D341Med (cell line): Measurements from ENCODE around the gene ZNF335.
"Not testable (repeated sequence)": the region's sequence is repeated elsewhere in the genome, so short reads cannot be mapped to it uniquely, and the experiment has no call there.

Source experiments
- DNase-seq: peaks from one replicate; pipeline ENCODE4 v3.0.0; 2012; ENCODE audit warnings: low spot score

The ZNF335 gene

DNA sequence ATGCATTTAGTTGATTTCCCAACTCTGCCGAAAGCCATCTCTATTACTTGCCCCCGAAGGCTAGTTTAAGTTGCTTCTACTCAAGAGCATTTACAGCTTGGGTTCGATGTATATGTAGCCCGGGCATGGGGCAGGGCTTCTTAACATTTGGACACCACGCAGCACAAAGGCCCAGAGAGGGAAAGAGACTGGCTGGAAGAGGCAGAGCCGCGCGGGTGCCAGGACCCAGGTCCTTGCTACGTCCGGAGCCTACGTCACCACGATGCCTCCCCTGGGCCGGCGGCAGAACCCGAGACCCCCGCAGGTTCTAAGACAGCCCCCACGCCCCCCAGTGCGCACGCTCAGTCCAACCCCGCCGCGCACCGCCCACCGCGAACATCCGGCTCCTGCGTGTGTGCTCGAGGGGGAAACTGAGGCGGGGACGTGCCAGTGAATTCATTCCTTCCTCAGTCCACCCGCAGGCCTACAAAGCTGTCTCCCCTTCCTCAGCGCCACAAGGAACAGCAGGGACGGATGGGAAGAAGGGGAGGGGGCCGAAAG, 37.9 kb downstream of the ZNF335 start:
- peak; percentile 81 for DNase-seq

DNA sequence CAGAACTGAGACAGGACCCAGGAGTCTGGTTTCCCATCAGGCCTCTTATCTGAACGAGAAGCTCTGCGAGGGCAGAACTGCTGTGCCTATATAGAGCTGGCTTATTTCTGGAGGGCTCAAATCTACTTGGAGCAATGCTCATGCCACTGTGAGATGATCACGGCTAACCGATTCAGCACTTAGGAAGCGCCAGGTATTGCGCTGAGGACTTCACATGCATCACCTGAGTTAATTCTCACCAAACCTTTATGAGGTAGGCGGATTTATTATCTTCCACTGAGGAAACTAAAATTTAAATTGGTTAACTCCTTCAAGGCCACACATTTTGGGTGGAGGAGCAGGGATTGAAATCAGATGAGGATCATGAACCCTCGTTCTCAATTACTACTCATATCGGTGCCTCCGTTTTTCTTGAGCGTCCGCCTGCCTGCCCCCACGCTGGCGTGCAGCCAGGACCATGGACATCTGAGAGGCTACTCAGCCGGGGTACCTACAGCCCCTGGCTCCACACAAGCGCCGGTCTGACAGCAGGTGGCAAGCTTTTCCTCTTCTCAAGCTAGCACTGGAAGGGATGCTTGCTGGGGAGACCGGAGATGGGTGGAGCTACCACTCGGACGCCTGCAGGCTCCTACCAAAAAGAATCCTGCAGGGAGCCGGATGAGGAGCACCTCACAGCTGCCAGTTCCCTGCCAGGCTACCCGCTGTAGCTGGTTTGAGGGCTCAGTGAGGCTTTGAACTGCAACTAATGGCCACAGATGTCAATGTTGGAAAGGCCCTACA, 38.5 kb downstream of the ZNF335 start:
- DNase-seq, result peak; percentile 80

DNA sequence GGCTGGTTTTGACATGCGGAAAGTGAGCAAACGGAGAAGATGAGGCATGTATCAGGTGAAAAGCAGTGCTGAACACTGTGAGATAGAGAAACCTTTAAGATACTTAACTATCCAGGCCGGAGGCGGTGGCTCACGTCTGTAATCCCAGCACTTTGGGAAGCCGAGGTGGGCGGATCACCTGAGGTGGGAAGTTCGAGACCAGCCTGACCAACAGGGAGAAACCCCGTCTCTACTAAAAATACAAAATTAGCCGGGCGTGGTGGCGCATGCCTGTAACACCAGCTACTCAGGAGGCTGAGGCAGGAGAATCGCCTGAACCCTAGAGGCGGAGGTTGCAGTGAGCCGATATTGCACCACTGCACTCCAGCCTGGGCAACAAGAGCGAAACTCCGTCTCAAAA, 40.3 kb downstream of the ZNF335 start:
- DNase-seq, result not testable (repeated sequence)

DNA sequence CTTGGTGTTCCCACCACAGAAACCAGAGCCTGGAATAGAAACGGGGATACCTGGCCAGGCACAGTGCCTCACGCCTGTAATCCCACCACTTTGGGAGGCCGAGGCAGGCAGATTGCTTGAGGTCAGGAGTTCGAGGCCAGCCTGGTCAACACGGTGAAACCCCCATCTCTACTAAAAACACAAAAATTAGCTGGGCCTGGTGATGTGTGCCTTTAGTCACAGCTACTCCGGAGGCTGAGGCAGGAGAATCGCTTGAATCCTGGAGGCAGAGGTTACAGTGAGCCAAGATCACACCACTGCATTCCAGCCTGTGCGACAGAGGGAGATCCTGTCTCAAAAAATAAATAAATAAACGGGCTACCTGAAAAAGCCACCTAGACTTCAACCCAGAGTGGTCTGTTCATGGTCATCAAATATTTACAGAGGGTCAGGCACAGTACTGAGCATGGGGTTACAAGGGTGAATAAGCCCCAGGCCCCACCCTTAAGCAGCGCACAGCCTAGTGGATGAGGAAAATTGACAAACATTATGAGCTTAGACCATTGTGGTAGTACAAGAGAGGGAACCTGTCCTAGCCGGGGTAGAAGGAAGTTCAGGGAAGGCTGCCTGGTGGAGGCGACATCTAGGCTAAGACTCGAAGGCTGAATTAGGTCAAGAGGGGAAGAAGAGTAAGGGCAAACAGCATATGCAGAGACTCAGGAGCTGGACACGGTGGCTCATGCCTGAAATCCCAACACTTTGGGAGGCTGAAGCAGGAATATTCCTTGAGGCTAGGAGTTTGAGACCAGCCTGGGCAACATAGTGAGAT, 44.7 kb downstream of the ZNF335 start:
- no peak for DNase-seq

DNA sequence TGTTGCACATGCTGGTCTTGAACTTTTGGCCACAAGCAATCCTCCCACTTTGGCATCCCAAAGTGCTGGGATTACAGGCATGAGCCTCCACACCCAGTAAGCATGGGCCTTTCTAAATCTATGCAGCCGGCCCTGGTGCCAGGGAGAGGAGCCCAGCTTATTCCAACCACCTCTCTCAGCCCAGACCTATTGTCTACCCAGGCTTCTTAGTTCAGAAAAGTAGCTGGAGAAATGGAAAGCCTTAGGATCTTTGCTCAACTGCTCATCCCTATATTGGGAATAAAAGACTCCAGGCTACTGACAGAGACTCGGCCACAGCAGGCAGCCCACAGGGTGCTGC, 45.3 kb downstream of the ZNF335 start:
- no peak for DNase-seq

DNA sequence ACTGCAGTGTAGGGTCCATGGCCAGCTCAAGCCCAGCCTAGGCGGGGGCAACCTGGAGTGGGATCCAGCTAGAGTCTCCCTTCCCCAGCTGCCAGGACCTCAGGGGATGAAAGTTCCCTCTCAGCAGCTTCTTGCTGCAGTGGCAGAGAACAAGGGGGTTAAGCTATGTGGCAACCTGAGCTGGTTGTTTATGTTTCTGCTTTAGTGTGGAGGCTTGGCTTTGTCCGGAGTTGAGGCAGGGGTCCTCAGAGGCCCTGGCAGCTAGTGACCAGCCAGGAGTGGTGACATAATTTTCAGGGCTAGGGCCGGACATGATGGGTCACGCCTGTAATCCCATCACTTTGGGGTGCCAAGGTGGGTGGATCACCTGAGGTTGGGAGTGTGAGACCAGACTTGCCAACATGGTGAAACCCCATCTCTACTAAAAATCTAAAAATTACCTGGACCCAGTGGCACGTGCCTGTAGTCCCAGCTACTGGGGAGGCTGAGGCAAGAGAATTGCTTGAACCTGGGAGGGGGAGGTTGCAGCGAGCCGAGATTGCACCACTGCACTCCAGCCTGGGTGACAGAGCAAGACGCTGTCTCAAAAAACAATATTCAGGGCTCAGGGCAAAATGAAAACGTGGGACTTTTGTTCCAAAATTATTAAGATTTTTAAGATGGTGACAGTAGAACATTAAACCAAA, 46.0 kb downstream of the ZNF335 start:
- no peak for DNase-seq

DNA sequence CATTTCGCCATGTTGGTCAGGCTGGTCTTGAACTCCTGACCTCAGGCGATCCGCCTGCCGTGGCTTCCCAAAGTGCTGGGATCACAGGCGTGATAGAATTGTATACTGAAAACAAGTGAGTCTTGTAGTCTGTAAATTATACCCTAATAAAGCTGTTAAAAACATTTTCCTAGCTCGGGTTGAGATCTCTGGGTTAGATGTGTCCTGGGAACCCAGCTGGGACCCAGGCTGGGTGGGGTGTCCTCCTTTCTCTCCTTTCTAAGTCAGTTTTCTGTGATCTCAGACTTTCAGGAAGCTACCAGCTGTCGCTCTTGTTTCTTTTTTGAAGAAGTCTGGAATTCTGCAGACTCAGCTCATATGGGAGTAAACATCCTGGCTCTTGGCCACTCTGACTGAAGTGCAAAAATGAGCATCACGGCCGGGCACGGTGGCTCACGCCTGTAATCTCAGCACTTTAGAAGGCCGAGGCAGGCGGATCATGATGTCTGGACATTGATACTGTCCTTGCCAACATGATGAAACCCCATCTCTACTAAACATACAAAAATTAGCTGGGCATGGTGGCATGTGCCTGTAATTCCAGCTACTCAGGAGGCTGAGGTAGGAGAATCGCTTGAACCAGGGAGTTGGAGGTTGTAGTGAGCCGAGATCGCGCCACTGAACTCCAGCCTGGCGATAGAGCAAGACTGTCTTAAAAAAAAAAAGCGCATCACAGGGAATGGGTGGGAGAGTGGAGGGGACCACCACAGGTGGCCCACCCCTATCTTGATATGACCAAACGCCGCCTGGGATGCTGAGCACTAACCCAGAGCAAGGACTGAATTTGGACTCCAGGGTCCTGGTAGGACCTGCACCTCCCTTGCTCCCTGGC, 47.4 kb downstream of the ZNF335 start:
- no peak for DNase-seq

DNA sequence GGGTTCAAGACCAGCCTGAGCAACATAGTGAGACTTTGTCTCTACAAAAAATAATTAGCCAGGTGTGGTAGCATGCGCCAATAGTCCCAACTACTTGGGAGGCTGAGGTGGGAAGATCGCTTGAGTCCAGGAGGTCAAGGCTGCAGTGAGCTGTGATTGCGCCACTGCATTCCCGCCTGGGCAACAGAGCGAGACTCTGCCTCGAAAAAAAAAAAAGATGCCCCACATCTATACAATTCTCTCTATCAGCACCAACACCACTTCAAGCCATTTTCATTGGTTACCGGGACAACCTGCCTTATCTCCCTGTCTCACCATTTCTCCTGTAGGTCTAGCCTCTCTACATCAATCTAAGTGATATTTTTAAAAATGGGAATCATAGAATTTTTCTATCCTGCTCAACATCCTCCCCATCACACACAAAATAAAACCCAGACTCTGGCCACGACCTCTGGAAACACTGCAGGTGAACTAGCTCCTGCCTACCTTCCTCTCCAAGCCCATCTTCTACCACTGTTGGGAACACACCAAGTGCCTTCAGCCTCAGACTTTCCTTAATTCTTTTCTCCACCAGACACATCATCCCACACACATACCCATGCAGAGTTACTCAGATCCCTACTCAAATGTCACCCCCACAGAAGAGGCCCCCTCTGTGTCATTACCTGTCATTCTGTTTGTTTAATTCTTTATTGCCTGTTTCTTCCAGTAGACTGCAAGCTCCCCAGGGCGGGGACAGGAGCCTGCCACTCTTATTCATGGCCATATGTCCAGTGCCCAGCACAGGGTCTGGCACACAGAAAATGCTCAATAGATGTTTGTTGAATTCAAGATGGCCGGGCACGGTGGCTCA, 50.4 kb downstream of the ZNF335 start:
- no peak for DNase-seq

DNA sequence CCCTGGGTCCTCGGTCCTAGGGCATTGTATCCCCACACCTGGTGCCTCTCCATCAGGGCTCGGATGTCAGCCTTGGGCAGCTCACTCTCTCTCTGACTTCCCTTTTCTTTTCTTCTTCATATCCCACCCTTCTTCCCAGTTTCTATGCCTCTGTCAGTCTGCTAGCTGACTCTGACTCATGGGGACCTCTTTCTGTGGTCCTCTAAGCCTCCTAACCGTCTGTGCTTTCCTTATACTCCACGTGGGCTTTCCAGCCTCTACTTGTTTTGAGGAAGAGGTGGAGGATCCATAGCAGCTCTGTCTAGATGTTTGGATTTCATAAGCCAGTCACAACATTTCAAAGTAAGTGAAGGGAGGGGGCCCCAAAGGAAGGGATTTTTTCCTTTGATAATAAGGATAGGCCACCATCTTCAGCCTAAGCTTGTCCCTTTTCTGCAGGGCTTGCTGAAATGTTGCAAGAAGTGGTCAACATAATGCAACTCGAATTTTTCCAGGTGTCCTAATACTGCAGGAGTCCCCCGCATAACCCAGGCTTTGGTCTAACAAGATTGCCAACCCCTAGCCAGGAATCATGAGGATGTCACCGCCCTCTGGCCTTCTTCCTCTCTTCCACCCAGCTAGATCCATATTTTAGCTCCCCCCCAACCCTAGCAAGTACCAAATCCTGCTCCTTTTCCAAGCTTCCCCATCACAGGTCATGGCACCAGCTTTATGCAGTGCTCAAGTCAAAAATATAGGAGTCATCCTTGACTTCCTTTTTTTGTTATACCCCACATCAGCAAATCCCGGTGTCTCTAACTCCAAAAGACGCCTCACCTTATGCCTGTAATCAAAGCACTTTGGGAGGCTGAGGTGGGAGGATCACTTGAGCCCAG, 51.3 kb downstream of the ZNF335 start:
- no peak for DNase-seq

DNA sequence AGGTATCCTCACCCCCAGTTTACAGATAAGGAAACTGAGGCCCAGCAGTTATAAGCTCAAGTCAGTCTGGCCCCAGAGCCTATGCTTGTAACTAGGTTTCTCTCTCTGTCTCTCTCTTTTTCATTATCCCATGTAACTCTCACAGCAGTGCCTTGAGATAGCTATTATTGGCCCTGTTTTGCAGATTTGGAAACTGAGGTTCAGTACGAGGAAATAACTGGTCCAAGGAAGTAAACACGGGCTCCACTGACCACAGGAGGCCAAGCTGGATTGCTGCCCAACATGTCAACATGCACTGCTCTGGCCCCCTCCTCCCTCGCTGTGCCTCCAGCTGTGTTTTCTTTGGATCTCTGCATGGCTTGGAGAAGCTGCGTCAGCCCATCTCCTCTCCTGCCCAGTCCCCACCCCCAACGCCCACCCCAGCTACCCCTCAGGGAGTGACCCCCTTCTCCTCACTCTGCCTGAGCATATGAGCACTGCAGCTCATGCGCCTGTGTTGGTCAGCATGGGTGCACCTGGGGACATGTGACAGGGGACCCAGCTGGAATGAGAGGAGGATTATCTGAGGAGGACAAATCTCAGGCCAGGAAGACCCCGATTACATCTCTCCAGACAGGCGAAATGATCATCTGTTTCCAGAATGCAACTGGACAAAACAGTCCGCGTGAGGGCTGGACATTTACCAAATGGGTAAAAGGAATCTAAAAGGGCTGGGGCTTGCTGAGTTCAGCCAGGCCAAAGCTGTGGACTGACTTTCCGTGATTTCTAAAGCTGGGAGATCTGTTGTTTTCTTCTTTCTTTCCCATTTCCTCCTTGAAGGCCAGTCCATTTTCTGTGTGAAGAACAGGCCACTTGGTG, 52.2 kb downstream of the ZNF335 start:
- no peak for DNase-seq

DNA sequence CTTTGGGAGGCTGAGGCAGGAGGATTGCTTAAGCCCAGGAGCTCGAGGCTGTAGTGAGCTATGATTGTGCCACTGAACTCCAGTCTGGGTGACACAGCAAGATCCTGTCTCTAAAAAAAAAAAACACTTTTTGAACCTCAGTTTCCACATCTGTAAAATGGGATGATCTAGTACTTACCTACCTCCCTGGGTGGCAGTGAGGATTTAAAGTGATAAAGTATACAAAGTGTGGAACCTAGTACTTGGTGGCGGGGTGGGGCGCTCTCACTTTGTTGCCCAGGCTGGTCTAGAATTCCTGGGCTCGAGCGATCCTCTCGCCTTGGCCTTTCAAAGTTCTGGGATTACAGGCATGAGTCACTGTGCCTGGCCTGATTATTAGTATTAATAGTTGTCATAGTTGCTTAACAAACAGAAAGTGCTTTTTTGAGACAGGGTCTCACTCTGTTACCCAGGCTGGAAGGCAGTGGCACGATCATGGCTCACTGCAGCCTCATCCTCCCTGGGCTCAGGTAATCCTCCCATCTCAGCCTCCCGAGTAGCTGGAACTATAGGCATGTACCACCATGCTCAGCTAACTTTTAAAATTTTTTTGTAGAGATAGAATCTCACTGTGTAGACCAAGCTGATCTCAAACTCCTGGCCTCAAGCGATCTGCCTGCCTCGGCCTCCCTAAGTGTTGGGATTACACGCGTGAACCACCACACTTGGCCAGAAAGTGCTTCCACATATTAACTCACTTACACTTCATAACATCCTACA, 53.0 kb downstream of the ZNF335 start:
- no peak for DNase-seq

DNA sequence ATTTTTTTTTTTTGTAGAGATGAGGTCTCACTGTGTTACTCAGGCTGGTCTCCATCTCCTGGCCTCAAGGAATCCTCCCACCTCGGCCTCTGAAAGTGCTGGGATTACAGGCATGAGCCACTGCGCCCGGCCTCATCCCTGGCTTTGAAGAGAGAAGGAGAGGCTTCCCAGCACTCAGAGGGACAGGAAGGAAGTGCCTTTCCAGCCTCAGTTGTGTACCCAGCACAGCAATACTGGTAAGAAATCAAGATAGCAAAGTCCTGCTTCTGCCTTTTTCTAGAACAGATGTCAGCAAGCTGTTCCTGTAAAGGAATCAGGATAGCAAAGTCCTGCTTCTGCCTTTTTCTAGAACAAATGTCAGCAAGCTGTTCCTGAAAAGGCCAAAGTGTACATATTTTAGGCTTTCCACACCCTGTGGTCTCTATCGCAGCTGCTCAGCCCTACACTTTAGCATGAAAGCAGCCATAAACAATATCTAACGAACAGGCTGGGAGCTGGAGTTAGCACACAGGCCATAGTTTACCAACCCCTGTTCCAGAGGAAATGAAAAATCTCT, 53.7 kb downstream of the ZNF335 start:
- no peak for DNase-seq

DNA sequence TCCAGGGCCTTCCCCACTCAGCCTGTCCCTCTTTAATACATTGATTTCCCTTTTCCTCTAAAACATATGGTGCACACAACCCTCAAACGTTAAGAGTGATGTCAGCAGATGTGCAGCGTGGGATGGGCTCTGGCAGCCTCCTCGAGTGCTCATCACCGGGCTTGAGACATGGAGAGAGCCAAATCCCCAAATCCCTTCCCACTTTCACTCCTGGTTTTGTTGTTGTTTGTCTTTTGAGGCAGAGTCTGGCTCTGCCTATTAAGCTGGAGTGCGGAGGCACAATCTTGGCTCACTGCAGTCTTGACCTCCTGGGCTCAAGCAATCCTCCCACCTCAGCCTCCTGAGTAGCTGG, 54.2 kb downstream of the ZNF335 start:
- DNase-seq, result no peak

DNA sequence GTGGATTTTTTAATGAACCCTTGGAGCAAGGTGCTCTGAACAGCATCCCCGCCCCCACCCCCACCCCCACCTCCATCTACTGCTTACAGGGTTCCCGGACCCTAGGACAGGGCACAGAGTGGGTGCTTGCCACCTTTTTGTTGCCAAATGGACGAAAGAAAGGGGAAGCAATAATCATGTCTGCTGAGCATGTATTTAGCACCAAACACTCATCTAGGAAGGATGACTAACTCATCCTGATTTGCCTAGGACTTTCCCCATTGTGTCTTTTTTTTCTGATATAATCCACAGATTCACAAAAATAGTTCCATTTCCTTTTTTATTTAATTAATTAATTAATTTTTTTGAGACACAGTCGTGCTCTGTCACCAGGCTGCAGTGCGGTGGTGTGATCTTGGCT, 58.9 kb downstream of the ZNF335 start:
- no peak for DNase-seq

DNA sequence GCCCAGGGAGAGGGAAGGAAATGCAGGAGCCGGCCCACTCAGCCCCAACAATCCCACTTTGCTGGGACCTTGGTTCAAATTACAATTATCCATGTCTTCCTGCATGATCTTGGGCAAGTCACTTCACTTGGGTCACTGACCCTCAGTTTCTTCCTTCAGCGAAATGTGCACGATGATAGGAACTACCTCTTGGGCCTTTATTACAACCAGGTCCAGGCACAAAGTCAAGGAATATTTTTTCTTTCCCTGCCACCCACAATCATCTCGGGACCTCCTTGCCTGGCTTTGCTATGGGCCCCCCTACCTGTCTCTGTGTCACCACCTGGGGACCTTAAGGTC, 59.7 kb downstream of the ZNF335 start:
- DNase-seq, result no peak

DNA sequence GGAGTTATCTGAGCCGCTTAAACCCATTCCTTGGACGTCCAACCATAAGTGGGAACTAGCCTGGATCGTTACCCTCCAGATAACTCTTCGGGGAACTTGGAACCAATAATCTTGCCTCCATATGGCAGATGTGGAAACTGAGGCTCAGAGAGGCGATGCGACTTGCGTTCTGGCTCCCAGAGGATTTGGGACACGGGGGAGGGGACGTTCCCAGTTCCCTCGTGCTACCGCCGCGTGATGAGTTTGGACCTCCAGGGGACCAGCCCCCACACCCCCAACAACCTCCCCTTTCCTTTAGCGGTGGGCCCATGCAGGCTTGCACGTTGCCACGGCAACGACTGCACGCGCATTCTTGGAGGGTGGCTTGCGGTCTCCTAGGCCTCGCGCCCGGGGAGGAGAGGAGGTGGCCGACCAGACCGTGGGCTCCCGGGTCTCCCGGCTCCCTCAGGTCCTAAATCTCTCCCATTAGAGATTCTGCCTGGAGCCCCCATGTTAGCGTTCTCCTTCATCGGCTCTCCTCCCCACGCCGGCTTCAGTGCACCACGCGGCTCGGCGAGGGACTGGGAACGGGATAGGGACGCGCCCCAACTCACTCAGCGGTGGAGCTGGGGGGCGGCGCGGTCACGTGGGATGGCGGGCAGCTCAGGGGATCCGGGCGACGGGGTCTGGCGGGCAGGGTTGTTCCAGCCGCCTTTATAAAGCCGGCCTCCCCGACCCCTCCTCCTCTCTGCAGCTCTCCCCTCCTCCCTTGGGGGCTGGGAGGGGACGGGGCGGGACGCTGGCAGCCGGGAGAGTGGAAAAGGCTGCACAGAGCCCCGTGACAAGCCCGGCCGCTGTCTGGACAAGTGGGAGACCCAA, 60.3 kb downstream of the ZNF335 start, which contains the start of gene PLTP:
Gene PLTP, minus strand, starts transcription at position 670 of the 858 bp plus-strand sequence. CDS start 703 bp downstream, outside the sequence.
- peak; percentile 89 for DNase-seq
